Vagina (tissue), 2 donors: ENCODE measurements around the gene SFXN1. TPM values are rescaled to one million over a fixed set of nuclear protein-coding genes. Genes with fewer than 3 reads are reported as not detected.

Experiments used
- DNase-seq, 2 donors: peaks; one replicate each; pipeline ENCODE4 v3.0.0-alpha.2; 2017; ENCODE audit errors: extremely low spot score in 2 of 2
- H3K27ac ChIP-seq: fragments of 200-600 bp; sonication (generic); one replicate; pipeline ENCODE4 v1.5.1; 2019
- H3K27me3 ChIP-seq: fragments of 200-600 bp; sonication (generic); one replicate; pipeline ENCODE4 v1.5.1; 2019
- H3K36me3 ChIP-seq, 2 donors: fragments of 200-600 bp; sonication (generic); one replicate each; pipeline ENCODE4 v1.5.1; 2017 to 2019
- H3K4me1 ChIP-seq: fragments of 200-600 bp; sonication (generic); one replicate; pipeline ENCODE4 v1.5.1; 2019
- H3K4me3 ChIP-seq, 2 donors: fragments of 200-600 bp; sonication (generic); 1 replicate in 1 of 2; 2 replicates in 1 of 2; pipeline ENCODE4 v1.5.1; 2016 to 2019
- H3K9me3 ChIP-seq: fragments of 200-600 bp; sonication (generic); one replicate; pipeline ENCODE4 v1.5.1; 2019
- POLR2A ChIP-seq, 2 donors: fragments of 450-650 bp; IDR thresholded peaks; one replicate each; pipeline ENCODE4 v1.6.1; 2017; ENCODE audit warnings: antibody characterized with exemption in 2 of 2, mild to moderate bottlenecking in 2 of 2, moderate library complexity in 2 of 2
- POLR2AphosphoS5 ChIP-seq, 2 donors: sonication (generic); formaldehyde crosslinking; IDR thresholded peaks; one replicate each; pipeline ENCODE4 v1.9.0; 2017; ENCODE audit warnings: antibody characterized with exemption in 2 of 2, mild to moderate bottlenecking in 2 of 2, low read depth in 1 of 2; ENCODE audit not compliant: insufficient read depth in 1 of 2
- intact Hi-C: fragments of 100-400 bp; cut with DNase I; formaldehyde crosslinking; loops from one replicate; pipeline ENCODE4 v1.15.1; 2023
- total RNA-seq: library from RNA; depleted of rRNA; stranded (reverse); fragments of >200 nt; gene quantifications from one replicate; pipeline ENCODE4 v1.2.3, GENCODE V29; 2016
- TF ChIP-seq, protein P1 (sequence below), 3 experiments: fragments of 450-650 bp in 2 of 3; fragments of 200-600 bp in 1 of 3; sonication (generic) in 1 of 3; IDR thresholded peaks; one replicate each; pipeline ENCODE4 v1.5.1; 2017 to 2019; ENCODE audit warnings: antibody characterized with exemption in 3 of 3, mild to moderate bottlenecking in 2 of 3, moderate library complexity in 2 of 3

Gene SFXN1
- total RNA-seq, 1 donor from 2014 or later = 88.6 TPM

DNA sequence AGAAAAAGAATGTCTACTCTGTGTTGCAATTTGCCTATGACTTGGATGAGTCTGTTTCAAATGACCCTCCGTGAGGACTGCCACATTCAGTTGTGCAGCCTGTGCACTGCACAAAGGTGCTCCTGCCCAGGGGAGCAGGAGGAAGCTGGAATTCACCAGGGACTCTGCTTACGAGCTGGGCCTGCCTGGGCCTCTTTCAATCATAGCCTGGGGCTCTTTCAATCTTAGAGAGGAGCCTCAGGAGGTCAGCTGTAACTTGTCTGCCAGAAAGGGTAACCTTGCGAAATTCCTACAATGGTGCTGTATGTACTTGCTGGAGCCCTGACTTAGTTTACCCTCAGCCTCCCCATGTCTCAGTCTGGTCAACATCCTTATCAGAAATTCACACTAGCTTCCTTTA, 8.4 kb upstream of the SFXN1 start:
- intact Hi-C loops = no loop called here
- Histone ChIP-seq H3K27me3 (no peaks in the 10 kb centered on the region), H3K4me3 (no peak overlapping the region), H3K27ac (no peak overlapping the region), H3K36me3 (no peaks in the 10 kb centered on the region), H3K4me1 (peaks cover 23% of the 10 kb centered on the region), H3K9me3 (no peaks in the 10 kb centered on the region)
- TF ChIP-seq POLR2A (IDR thresholded peaks at IDR 0.05) (no peak), POLR2AphosphoS5 (IDR thresholded peaks at IDR 0.05; ENCODE audit: insufficient read depth in 1 of 2, low read depth in 1 of 2) (no peak)
- TF ChIP-seq, protein P1, sequence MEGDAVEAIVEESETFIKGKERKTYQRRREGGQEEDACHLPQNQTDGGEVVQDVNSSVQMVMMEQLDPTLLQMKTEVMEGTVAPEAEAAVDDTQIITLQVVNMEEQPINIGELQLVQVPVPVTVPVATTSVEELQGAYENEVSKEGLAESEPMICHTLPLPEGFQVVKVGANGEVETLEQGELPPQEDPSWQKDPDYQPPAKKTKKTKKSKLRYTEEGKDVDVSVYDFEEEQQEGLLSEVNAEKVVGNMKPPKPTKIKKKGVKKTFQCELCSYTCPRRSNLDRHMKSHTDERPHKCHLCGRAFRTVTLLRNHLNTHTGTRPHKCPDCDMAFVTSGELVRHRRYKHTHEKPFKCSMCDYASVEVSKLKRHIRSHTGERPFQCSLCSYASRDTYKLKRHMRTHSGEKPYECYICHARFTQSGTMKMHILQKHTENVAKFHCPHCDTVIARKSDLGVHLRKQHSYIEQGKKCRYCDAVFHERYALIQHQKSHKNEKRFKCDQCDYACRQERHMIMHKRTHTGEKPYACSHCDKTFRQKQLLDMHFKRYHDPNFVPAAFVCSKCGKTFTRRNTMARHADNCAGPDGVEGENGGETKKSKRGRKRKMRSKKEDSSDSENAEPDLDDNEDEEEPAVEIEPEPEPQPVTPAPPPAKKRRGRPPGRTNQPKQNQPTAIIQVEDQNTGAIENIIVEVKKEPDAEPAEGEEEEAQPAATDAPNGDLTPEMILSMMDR (IDR thresholded peaks at IDR 0.05) = no peak
- DNase-seq = no peak

DNA sequence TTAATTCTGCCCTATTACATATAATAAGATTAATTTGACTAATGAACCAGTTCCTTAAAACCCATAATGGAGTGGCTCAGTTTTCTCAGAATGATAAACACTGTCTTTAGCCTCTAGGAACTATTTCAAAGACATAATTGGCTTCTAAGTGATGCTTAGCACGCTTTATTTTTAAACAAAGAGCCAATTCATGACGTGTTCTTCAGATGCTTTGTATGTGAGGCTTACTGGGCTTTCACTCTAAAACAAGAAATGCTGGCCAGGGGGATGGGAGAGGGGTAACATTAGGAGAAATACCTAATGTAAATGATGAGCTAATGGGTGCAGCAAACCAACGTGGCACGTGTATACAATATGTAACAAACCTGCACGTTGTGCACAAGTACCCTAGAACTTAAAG, 7.6 kb upstream of the SFXN1 start:
- Histone ChIP-seq H3K27ac (no peak overlapping the region), H3K4me1 (peaks cover 23% of the 10 kb centered on the region), H3K4me3 (no peak overlapping the region), H3K9me3 (no peaks in the 10 kb centered on the region), H3K27me3 (no peaks in the 10 kb centered on the region), H3K36me3 (no peaks in the 10 kb centered on the region)
- TF ChIP-seq POLR2AphosphoS5 (IDR thresholded peaks at IDR 0.05; ENCODE audit: insufficient read depth in 1 of 2, low read depth in 1 of 2) = no peak
- TF ChIP-seq, protein P1 (IDR thresholded peaks at IDR 0.05) = no peak
- TF ChIP-seq POLR2A (IDR thresholded peaks at IDR 0.05) = no peak
- no peak for DNase-seq
- intact Hi-C loops = no loop called here

DNA sequence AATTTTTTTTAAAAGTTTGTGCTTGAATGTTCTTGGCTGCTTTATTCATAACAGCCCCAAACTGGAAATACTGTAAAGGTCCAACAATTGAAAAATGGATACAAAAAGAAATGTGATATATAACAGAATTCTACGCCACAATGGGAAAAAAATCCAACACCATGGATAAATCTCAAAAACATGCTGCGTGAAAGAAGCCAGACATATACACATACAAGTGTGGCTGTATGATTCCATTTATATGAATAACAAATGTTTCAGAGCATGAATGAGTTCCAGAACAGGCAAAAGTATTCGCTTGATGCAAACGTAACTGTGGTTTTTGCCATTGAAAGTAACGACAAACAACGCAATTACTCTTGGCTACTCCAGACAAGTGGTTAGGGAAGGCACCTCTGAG, 7.2 kb upstream of the SFXN1 start:
- Histone ChIP-seq H3K9me3 (no peaks in the 10 kb centered on the region), H3K27ac (no peak overlapping the region), H3K27me3 (no peaks in the 10 kb centered on the region), H3K4me1 (peaks cover 19% of the 10 kb centered on the region), H3K4me3 (no peak overlapping the region), H3K36me3 (no peaks in the 10 kb centered on the region)
- intact Hi-C loops = no loop called here
- TF ChIP-seq POLR2AphosphoS5 (IDR thresholded peaks at IDR 0.05; ENCODE audit: insufficient read depth in 1 of 2, low read depth in 1 of 2) (no peak), POLR2A (IDR thresholded peaks at IDR 0.05) (no peak)
- TF ChIP-seq, protein P1 (IDR thresholded peaks at IDR 0.05) = no peak
- no peak for DNase-seq

DNA sequence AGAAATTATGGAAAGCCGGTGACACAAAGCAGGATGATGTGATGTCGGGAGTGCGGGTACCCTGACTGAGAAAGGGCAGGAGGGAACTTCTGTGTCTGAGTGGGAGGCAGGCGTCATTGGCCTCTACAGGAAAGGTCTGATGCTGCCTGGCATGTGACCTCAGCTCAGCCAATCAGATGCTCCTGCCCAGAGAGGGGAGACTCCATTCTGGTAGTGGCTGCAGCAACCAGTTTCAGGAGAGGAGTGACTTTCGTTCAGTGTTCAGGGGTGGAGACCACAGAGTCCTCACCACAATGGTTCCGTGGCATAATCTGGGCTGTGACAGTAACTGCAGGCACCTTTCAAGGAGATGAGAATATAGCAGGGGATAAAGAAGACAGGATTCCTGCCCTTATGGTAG, 6.7 kb upstream of the SFXN1 start:
- no peak for DNase-seq
- no peaks in the 10 kb centered on the region for H3K9me3 ChIP-seq
- no peaks in the 10 kb centered on the region for H3K36me3 ChIP-seq
- intact Hi-C loops = no loop called here
- H3K27me3 ChIP-seq = no peaks in the 10 kb centered on the region
- no peak overlapping the region for H3K4me3 ChIP-seq
- peaks cover 15% of the 10 kb centered on the region for H3K4me1 ChIP-seq
- no peak overlapping the region for H3K27ac ChIP-seq
- TF ChIP-seq, protein P1 (IDR thresholded peaks at IDR 0.05) = no peak
- TF ChIP-seq POLR2A (IDR thresholded peaks at IDR 0.05) (no peak), POLR2AphosphoS5 (IDR thresholded peaks at IDR 0.05; ENCODE audit: insufficient read depth in 1 of 2, low read depth in 1 of 2) (no peak)

DNA sequence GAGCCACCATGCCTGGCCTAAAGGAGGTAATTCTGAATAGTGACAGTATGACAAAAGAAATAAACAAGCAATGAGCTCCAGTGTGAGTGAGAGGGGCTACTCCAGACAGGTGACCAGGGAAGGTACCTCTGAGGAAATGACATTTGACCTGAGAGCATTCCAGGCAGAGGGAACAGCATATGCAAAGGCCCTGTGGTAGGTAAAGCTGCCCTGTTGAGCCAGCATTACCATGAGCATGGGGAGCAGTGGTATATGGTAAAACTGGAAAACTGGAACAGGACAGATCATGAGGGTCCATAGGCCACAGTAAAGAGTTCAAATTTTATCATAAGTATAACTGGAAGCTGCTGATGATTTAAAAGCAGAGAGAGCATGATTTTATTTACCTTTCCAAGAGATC, 6.0 kb upstream of the SFXN1 start:
- TF ChIP-seq POLR2AphosphoS5 (IDR thresholded peaks at IDR 0.05; ENCODE audit: insufficient read depth in 1 of 2, low read depth in 1 of 2) (no peak), POLR2A (IDR thresholded peaks at IDR 0.05) (no peak)
- TF ChIP-seq, protein P1 (IDR thresholded peaks at IDR 0.05) = no peak
- Histone ChIP-seq H3K27ac (no peak overlapping the region), H3K36me3 (no peaks in the 10 kb centered on the region), H3K4me3 (no peak overlapping the region), H3K9me3 (no peaks in the 10 kb centered on the region), H3K27me3 (no peaks in the 10 kb centered on the region), H3K4me1 (peaks cover 12% of the 10 kb centered on the region)
- intact Hi-C loops = no loop called here
- DNase-seq = no peak
